Heart left ventricle (tissue), 16 donors: ENCODE measurements around the gene FRG2. TPM values are rescaled to one million over a fixed set of nuclear protein-coding genes. Genes with fewer than 3 reads are reported as not detected.
"Not testable (repeated sequence)": the region's sequence is repeated elsewhere in the genome, so short reads cannot be mapped to it uniquely, and the experiment has no call there.

Source experiments
- ATAC-seq, 4 donors: fragments of 200-7000 bp; cut with Tn5 transposase; one replicate each; pipeline ENCODE4 v1.9.1; 2020 to 2022; ENCODE audit warnings: moderate library complexity in 4 of 4, mild to moderate bottlenecking in 3 of 4, moderate number of reproducible peaks in 1 of 4
- DNase-seq, 5 donors: peaks; one replicate each; pipeline ENCODE4 v3.0.0-alpha.2; 2020
- H3K27ac ChIP-seq, 12 donors: fragments of 200-600 bp; sonication (generic) in 4 of 12; one replicate each; pipeline versions ENCODE4 v1.5.0 to v1.8.0; 2016 to 2022; ENCODE audit warnings: mild to moderate bottlenecking in 2 of 12
- H3K27me3 ChIP-seq, 9 donors: fragments of 200-600 bp; sonication (generic) in 2 of 9; one replicate each; pipeline versions ENCODE4 v1.5.1 to v1.8.0; 2016 to 2022; ENCODE audit warnings: mild to moderate bottlenecking in 3 of 9
- H3K36me3 ChIP-seq, 9 donors: fragments of 200-600 bp; sonication (generic) in 2 of 9; one replicate each; pipeline versions ENCODE4 v1.5.0 to v1.8.0; 2018 to 2022; ENCODE audit warnings: mild to moderate bottlenecking in 2 of 9
- H3K4me1 ChIP-seq, 12 donors: fragments of 200-600 bp; sonication (generic) in 4 of 12; one replicate each; pipeline versions ENCODE4 v1.5.0 to v1.8.0; 2016 to 2022; ENCODE audit warnings: mild to moderate bottlenecking in 3 of 12
- H3K4me3 ChIP-seq, 12 donors: fragments of 200-600 bp; sonication (generic) in 4 of 12; one replicate each; pipeline versions ENCODE4 v1.5.0 to v1.8.0; 2017 to 2022; ENCODE audit warnings: mild to moderate bottlenecking in 9 of 12, moderate library complexity in 4 of 12
- H3K9me3 ChIP-seq, 12 donors: fragments of 200-600 bp; sonication (generic) in 4 of 12; one replicate each; pipeline versions ENCODE4 v1.5.0 to v1.8.0; 2016 to 2022; ENCODE audit warnings: mild to moderate bottlenecking in 1 of 12
- POLR2A ChIP-seq, 2 donors: fragments of 450-650 bp; IDR thresholded peaks; one replicate each; pipeline ENCODE4 v1.6.1; 2017; ENCODE audit warnings: antibody characterized with exemption in 2 of 2, mild to moderate bottlenecking in 2 of 2, moderate library complexity in 2 of 2
- WGBS, 4 donors: extraction: QIAGEN DNeasy Blood & Tissue Kit in 2 of 4; methylation state at CpG; one replicate each; pipeline versions ENCODE4 v1.1.5 to v1.1.7; 2013 to 2018; 5-methylcytosine and 5-hydroxymethylcytosine counted together
- intact Hi-C, 10 donors: fragments of 100-400 bp; cut with DNase I; formaldehyde crosslinking; loops; one replicate each; pipeline versions ENCODE4 v1.11.1 to v1.14.2; 2022
- polyA plus RNA-seq, 2 donors: library from polyadenylated mRNA; stranded (reverse); fragments of 200-250 nt; gene quantifications; one replicate each; pipeline ENCODE4 v1.2.3, GENCODE V29; 2013
- total RNA-seq, 9 donors: library from RNA; depleted of rRNA in 2 of 9; stranded (reverse); fragments of >200 nt in 2 of 9; fragmentation: NEBNext Ultra II Directional in 3 of 9; extraction: Animal tissue kit (Norgen Biotek cat#: 25700) in 3 of 9; gene quantifications; one replicate each; pipeline versions ENCODE4 v1.1.0 to v1.2.4, GENCODE V29; 2016 to 2023
- TF ChIP-seq, protein P1 (sequence below), 12 donors: fragments of 200-600 bp; sonication (generic) in 4 of 12; IDR thresholded peaks; one replicate each; pipeline versions ENCODE4 v1.5.0 to v1.8.0; 2018 to 2022; ENCODE audit warnings: antibody characterized with exemption in 12 of 12, mild to moderate bottlenecking in 5 of 12
- donor health status: ischemic (EF 13 %, LVEDD 7.1; RV severe dilation, severe dysfunction).
- donor health status: healthy with polysubstance abuse.
- donor health status: DM: no; HTN: yes; CAD: no.
- donor health status: DM: no; HTN: no; CAD: no.
- donor health status: ischemic (EF 25% LVEDD 6.9; RV normal size, moderate dysfunction).
- donor health status: ischemic (EF 25% LVEDD 5.7; RV mildly dilated, moderate dysfunction).
- donor health status: healthy.
- donor health status: DM: yes; HTN: yes; CAD: no.
- donor health status: ischemic (EF 35%, LVEDD 5.7; RV mildly dilated, moderate dysfunction).
- donor health status: nonischemic (EF 11% LVEDD 7.7; RV severe dilation, severe dysfunction).
- donor health status: DM: yes; HTN: yes; CAD: no.
- donor health status: PGD.
- donor health status: ischemic (EF 29% LVEDD 5.4; RV normal size, mild dysfunction).
- donor health status: nonischemic (EF 23%, LVEDD 6.1; RV moderate dilation, normal function).

FRG2 gene
- total and polyA plus RNA-seq, 11 donors: not detected

DNA sequence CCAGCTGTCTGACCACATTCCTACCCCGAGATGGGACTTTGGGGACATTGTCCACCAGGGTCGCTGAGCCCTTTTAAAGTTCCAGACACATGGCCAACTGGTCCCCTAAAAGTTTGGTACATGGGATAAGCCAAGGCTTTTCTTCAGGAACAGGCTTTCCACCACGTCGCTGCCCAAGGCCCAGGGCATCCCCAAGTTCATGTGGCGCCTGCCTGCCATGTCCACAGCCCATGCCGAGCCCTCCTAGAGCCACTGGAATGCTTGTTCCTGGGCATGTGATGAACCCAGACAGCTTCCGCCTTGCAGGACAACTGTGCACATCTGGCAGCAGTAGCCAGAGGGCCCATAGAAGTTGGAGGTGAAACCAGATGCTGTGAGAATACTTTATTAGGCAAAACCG, 45.1 kb downstream of the FRG2 start:
- Histone ChIP-seq H3K36me3 (no peaks in the 10 kb centered on the region), H3K27ac (no peak overlapping the region), H3K27me3 (no peaks in the 10 kb centered on the region), H3K9me3 (no peaks in the 10 kb centered on the region), H3K4me1 (no peaks in the 10 kb centered on the region), H3K4me3 (no peak overlapping the region)
- WGBS, 4 donors: 83 to 87% (median 84%) methylated on average over 5 to 8 of the region's 8 CpGs
- ATAC-seq: no peak
- intact Hi-C loops: no loop called here
- DNase-seq: no peak
- no peak for TF ChIP-seq POLR2A (IDR thresholded peaks at IDR 0.05)
- TF ChIP-seq, protein P1, sequence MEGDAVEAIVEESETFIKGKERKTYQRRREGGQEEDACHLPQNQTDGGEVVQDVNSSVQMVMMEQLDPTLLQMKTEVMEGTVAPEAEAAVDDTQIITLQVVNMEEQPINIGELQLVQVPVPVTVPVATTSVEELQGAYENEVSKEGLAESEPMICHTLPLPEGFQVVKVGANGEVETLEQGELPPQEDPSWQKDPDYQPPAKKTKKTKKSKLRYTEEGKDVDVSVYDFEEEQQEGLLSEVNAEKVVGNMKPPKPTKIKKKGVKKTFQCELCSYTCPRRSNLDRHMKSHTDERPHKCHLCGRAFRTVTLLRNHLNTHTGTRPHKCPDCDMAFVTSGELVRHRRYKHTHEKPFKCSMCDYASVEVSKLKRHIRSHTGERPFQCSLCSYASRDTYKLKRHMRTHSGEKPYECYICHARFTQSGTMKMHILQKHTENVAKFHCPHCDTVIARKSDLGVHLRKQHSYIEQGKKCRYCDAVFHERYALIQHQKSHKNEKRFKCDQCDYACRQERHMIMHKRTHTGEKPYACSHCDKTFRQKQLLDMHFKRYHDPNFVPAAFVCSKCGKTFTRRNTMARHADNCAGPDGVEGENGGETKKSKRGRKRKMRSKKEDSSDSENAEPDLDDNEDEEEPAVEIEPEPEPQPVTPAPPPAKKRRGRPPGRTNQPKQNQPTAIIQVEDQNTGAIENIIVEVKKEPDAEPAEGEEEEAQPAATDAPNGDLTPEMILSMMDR (IDR thresholded peaks at IDR 0.05): no peak

DNA sequence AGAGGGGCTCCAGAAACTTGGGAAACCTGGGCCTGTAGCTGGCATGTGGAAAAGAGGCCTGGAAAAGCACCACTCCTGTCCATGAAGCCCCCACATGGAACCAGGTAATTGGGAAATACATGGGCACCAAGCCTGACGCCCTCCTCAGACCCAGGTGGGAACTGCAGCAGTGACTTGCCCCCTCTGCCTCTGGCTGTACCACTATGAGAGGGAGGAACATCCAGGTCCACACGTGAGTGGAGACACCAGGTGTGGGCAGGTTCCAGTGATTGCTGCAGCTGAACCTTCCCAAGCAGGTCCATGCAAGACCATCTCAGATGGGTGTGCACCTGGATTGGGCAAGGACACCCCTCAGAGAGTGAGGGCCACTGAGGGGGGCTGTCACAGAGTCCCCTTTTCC, 46.8 kb downstream of the FRG2 start:
- H3K4me1 ChIP-seq, H3K27ac ChIP-seq, H3K4me3 ChIP-seq, H3K36me3 ChIP-seq, DNase-seq, ATAC-seq, H3K9me3 ChIP-seq, H3K27me3 ChIP-seq, intact Hi-C loops: not testable (repeated sequence)
- 25 to 61% (median 42%) methylated on average over 2 of the region's 2 CpGs; no CpG with 5 or more reads in 1 of the 4 donors for WGBS, 4 donors

DNA sequence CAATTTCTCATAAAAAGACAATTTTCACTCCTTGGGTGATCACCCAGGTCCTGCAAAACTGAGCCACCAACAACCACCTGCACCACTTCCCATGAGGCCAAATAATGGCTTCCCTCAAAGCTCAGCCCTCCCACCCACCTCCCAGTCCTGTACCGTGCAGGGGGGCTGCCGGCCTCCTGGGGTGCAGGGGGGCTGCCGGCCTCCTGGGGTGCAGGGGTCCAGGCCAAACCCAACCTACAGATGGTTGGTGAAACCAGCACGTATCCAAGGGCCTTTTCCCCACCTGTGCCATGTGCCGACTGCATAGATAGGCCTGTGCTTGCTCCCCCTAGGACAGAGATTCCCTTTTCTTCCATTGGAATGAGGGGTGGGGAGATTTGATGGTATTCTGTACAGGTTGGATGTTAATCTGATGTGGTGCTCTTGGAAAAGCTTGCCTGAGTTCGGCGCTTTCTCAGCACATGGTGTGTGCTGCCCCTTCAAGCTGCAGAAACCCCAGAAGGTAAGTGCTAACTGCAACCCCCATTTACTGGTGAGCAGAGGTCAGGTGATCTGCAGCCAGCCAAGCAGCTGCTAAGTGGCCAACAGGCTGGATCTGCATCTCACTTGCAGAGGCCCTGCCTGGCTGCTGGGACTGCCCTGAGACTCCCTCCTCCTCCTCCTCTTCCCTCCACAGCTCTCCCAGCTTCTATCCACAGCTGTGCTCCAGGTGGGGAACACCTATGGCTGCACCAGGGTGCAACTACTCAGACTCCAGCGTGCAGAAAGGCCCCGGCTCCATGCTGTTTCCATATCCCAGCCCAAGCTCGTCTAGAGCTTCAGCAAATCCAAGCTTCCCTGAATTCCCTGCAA, 47.6 kb downstream of the FRG2 start:
- H3K36me3 ChIP-seq: no peaks in the 10 kb centered on the region
- intact Hi-C loops: no loop called here
- H3K27me3 ChIP-seq: peaks cover 0 to 5% (median 0%) of the 10 kb centered on the region in 9 donors
- H3K9me3 ChIP-seq: no peaks in the 10 kb centered on the region
- no peaks in the 10 kb centered on the region for H3K4me1 ChIP-seq
- H3K27ac ChIP-seq: no peak overlapping the region
- TF ChIP-seq, protein P1 (IDR thresholded peaks at IDR 0.05): no peak
- TF ChIP-seq POLR2A (IDR thresholded peaks at IDR 0.05): no peak
- WGBS, 4 donors: 53 to 78% (median 60%) methylated on average over 8 to 10 of the region's 10 CpGs
- peak in 1 of 5 donors; percentile 42 for DNase-seq
- H3K4me3 ChIP-seq: no peak overlapping the region
- ATAC-seq: no peak

Other genes starting within 250 kb of the FRG2 start
- 10 to 100 TPM; 26.8 to 43.3 (median 31.7) TPM for gene FRG1, start 86.4 kb downstream of the FRG2 start, total RNA-seq
- 10 to 100 TPM; 35.2 to 53.1 TPM for gene FRG1, start 86.4 kb downstream of the FRG2 start, polyA plus RNA-seq
- not detected for gene DBET, start 37.2 kb upstream of the FRG2 start, total RNA-seq
- not detected for gene DBET, start 37.2 kb upstream of the FRG2 start, polyA plus RNA-seq
- gene DUX4, start 146.5 kb upstream of the FRG2 start, total RNA-seq: not detected
- not detected for gene DUX4, start 146.5 kb upstream of the FRG2 start, polyA plus RNA-seq